Endothelial cell of umbilical vein (primary cell): ENCODE results near the gene LRP5. TPM values are rescaled to one million over a fixed set of nuclear protein-coding genes. Genes with fewer than 3 reads are reported as not detected.
"Not testable (repeated sequence)": the region's sequence is repeated elsewhere in the genome, so short reads cannot be mapped to it uniquely, and the experiment has no call there.

Source experiments
- BruUV-seq: library from RNA; stranded (reverse); fragments of 400-500 nt; replicated peaks from 2 replicates; lab custom pipeline; 2021; lab: Mats Ljungman, UMichigan
- CTCF ChIA-PET: fragments of 300-600, 350-600 bp; sonication (Branson Sonifier 250); formaldehyde crosslinking; loops from one replicate; lab custom pipeline; 2021; ENCODE audit warnings: antibody characterized with exemption, inconsistent platforms; lab: Charles Lee
- POLR2A ChIA-PET: fragments of 300-600, 350-600 bp; sonication (Branson Sonifier 250); formaldehyde crosslinking; loops from one replicate; lab custom pipeline; 2021; ENCODE audit warnings: antibody characterized with exemption, inconsistent platforms; lab: Charles Lee
- DNase-seq: peaks from one replicate; pipeline ENCODE4 v3.0.0-alpha.2; 2011; ENCODE audit warnings: low read depth, low spot score
- FAIRE-seq: peaks from 2 replicates; lab custom pipeline; 2011; peaks lifted over from hg19 to GRCh38; lab: Jason Lieb, UNC
- H2AFZ ChIP-seq: 2 replicates; pipeline ENCODE4 v1.6.0; 2012; ENCODE audit warnings: low read depth, low read length, control low read depth, inconsistent platforms
- H3K27ac ChIP-seq: 2 replicates; pipeline ENCODE4 v1.5.1; 2011; ENCODE audit warnings: low read depth, mild to moderate bottlenecking, control low read depth, low read length, moderate library complexity; ENCODE audit not compliant: insufficient read depth
- H3K27me3 ChIP-seq, 2 experiments: 2 replicates each; pipeline versions ENCODE4 v1.6.0 to v1.6.1; 2011; ENCODE audit warnings: low read length in 2 of 2, mixed read lengths in 1 of 2; ENCODE audit not compliant: control insufficient read depth in 2 of 2, insufficient read depth in 2 of 2
- H3K36me3 ChIP-seq, 2 experiments: 2 replicates in 1 of 2; 3 replicates in 1 of 2; pipeline ENCODE4 v1.5.1; 2011; ENCODE audit warnings: low read length in 2 of 2, mild to moderate bottlenecking in 1 of 2, moderate library complexity in 1 of 2; ENCODE audit not compliant: control insufficient read depth in 2 of 2, insufficient read depth in 2 of 2; ENCODE audit errors: extremely low read depth in 1 of 2
- H3K4me1 ChIP-seq: 3 replicates; pipeline ENCODE4 v1.5.1; 2011; ENCODE audit warnings: mild to moderate bottlenecking, low read length; ENCODE audit not compliant: control insufficient read depth, insufficient read depth; ENCODE audit errors: extremely low read depth
- H3K4me2 ChIP-seq: 2 replicates; pipeline ENCODE4 v1.6.1; 2011; ENCODE audit warnings: low read length, control low read depth, mixed read lengths; ENCODE audit not compliant: insufficient read depth
- H3K4me3 ChIP-seq, 3 experiments: fragments of 200-600 bp in 1 of 3; sonication (generic), shearing (Covaris generic) in 1 of 3; replicated peaks in 1 of 3; 2 replicates each; pipeline ENCODE4 v1.5.1; 2011 to 2016; ENCODE audit warnings: control low read depth in 3 of 3, low read length in 3 of 3, mild to moderate bottlenecking in 2 of 3, inconsistent platforms in 1 of 3, low read depth in 1 of 3, moderate library complexity in 1 of 3; ENCODE audit not compliant: insufficient read depth in 1 of 3
- H3K79me2 ChIP-seq: 2 replicates; pipeline ENCODE4 v1.6.0; 2012; ENCODE audit warnings: low read length, inconsistent platforms; ENCODE audit not compliant: control insufficient read depth, insufficient read depth
- H3K9ac ChIP-seq: replicated peaks from 2 replicates; pipeline ENCODE3; 2011; ENCODE audit warnings: low read length, control low read depth; ENCODE audit not compliant: insufficient read depth; ENCODE audit errors: extremely low read depth
- H3K9me1 ChIP-seq: replicated peaks from 3 replicates; pipeline ENCODE4 v1.6.0; 2011; ENCODE audit warnings: mild to moderate bottlenecking, low read length; ENCODE audit not compliant: control insufficient read depth, insufficient read depth; ENCODE audit errors: extremely low read depth
- H3K9me3 ChIP-seq: replicated peaks from 2 replicates; pipeline ENCODE4 v1.5.1; 2012; ENCODE audit warnings: low read length, inconsistent platforms; ENCODE audit not compliant: control insufficient read depth, insufficient read depth
- H4K20me1 ChIP-seq: replicated peaks from 2 replicates; pipeline ENCODE3; 2011; ENCODE audit warnings: mild to moderate bottlenecking, low read length; ENCODE audit not compliant: control insufficient read depth, insufficient read depth; ENCODE audit errors: extremely low read depth
- CTCF ChIP-seq, 2 donors: IDR thresholded peaks; 1 replicate in 1 of 2; 2 replicates in 1 of 2; pipeline ENCODE4 v1.5.1; 2011; ENCODE audit warnings: low read length in 2 of 2, mild to moderate bottlenecking in 2 of 2, moderate library complexity in 2 of 2, control low read depth in 1 of 2, inconsistent platforms in 1 of 2, low read depth in 1 of 2; ENCODE audit not compliant: insufficient read depth in 1 of 2; ENCODE audit errors: extremely low read depth in 1 of 2
- EZH2 ChIP-seq: IDR thresholded peaks from 2 replicates; pipeline ENCODE4 v1.6.1; 2012; ENCODE audit warnings: borderline replicate concordance, low read depth, mild to moderate bottlenecking, moderate library complexity, low read length, inconsistent platforms; ENCODE audit not compliant: severe bottlenecking
- FOS ChIP-seq: IDR thresholded peaks from 2 replicates; pipeline ENCODE4 v1.6.1; 2011; ENCODE audit warnings: mild to moderate bottlenecking, low read length, moderate library complexity, borderline replicate concordance; ENCODE audit not compliant: insufficient read depth
- GATA2 ChIP-seq: IDR thresholded peaks from 2 replicates; pipeline ENCODE4 v1.7.0; 2011; ENCODE audit warnings: low read depth, mild to moderate bottlenecking, moderate library complexity, mixed read lengths, low read length; ENCODE audit not compliant: insufficient read length, insufficient read depth
- JUN ChIP-seq: IDR thresholded peaks from 2 replicates; pipeline ENCODE4 v1.6.1; 2011; ENCODE audit warnings: borderline replicate concordance, low read depth; ENCODE audit not compliant: insufficient read length, insufficient read depth
- MAX ChIP-seq: IDR thresholded peaks from 2 replicates; pipeline ENCODE4 v1.6.1; 2011; ENCODE audit not compliant: insufficient read depth, insufficient read length
- MYC ChIP-seq: IDR thresholded peaks from one replicate; pipeline ENCODE4 v1.6.1; 2011; ENCODE audit warnings: mild to moderate bottlenecking, low read depth, low read length
- POLR2A ChIP-seq: IDR thresholded peaks from 2 replicates; pipeline ENCODE4 v1.6.1; 2012; ENCODE audit warnings: low read depth, mild to moderate bottlenecking, control low read depth, low read length
- POLR2AphosphoS5 ChIP-seq: IDR thresholded peaks from 2 replicates; pipeline ENCODE4 v1.6.1; 2012; ENCODE audit warnings: low read depth, mild to moderate bottlenecking, control low read depth, low read length, moderate library complexity; ENCODE audit not compliant: insufficient read depth
- dilution Hi-C: fragments of 300-500 bp; cut with MboI; formaldehyde crosslinking; loops from one replicate; pipeline ENCODE4 v1.15.0; 2019; ENCODE audit warnings: low sequenced_read_pairs; ENCODE audit not compliant: extremely low pct_ligation_motif_present
- intact Hi-C: fragments of 100-400 bp; cut with micrococcal nuclease; formaldehyde crosslinking; loops from one replicate; pipeline ENCODE4 v1.10.0; 2022
- polyA plus RNA-seq, 4 experiments: library from polyadenylated mRNA; depleted of rRNA in 3 of 4; stranded (reverse) in 3 of 4; unstranded in 1 of 4; fragments of >200 nt; gene quantifications; 2 replicates each; pipeline versions ENCODE4 v1.2.1 to v1.2.3, GENCODE V29; 2011 to 2012; ENCODE audit warnings: missing spikeins in 1 of 4
- total RNA-seq: library from RNA; stranded (reverse); gene quantifications from 2 replicates; pipeline ENCODE4 v1.2.3, GENCODE V29; 2021

Gene LRP5
- total and polyA plus RNA-seq, 2 donors (not counting 3 experiments of a cell fraction or from before 2014, with no cell fraction given), result 35.1 to 51.8 TPM

DNA sequence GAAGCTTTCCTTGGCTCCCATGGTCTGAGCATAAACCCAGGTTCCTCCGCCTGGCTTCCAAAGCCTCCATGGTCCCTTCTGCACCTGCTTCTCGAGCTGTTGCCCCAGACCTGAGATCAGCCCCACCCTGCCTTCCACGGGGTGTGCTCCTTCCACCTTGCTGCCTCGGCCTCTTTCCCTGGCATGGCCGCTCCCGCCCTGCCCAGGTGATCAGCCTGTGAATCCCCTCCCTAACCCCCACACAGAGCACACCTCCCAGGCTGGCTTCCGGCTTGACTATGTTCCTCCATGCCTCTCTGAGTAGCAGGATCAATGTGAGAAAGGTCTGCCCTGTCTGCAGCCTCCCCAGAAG is 145.5 kb downstream of the LRP5 start:
- Histone ChIP-seq H3K4me3 (no peak overlapping the region), H3K4me1 (peaks cover 12% of the 10 kb centered on the region), H3K9me1 (no peaks in the 10 kb centered on the region), H3K4me2 (no peak overlapping the region), H3K27me3 (peaks cover 0 to 3% of the 10 kb centered on the region in 2 experiments), H3K9ac (no peak overlapping the region), H2AFZ (no peak overlapping the region), H3K9me3 (no peaks in the 10 kb centered on the region), H4K20me1 (peaks cover 9% of the 10 kb centered on the region), H3K79me2 (peaks cover 22% of the 10 kb centered on the region), H3K27ac (no peak overlapping the region), H3K36me3 (no peaks in the 10 kb centered on the region)
- intact Hi-C loops (no loop called here), dilution Hi-C loops (no loop called here)
- no peak for DNase-seq
- ChIA-PET POLR2A (no interaction called here), CTCF (no interaction called here)
- no TSS peak for BruUV-seq
- FAIRE-seq, result no peak
- TF ChIP-seq FOS (no peak), JUN (no peak), GATA2 (no peak), MYC (no peak), POLR2AphosphoS5 (no peak), CTCF (IDR thresholded peaks at IDR 0.05; ENCODE audit: extremely low read depth in 1 of 2, insufficient read depth in 1 of 2, low read depth in 1 of 2, low read length in 2 of 2) (no peak), EZH2 (no peak), POLR2A (no peak), MAX (no peak)

GRCh38 chr11:68458340-68458739 is 145.9 kb downstream of the LRP5 start:
- DNase-seq, BruUV-seq, H3K27me3 ChIP-seq, H3K9me1 ChIP-seq, H2AFZ ChIP-seq, POLR2A ChIA-PET, dilution Hi-C loops, H3K36me3 ChIP-seq, H3K9me3 ChIP-seq, H3K27ac ChIP-seq, CTCF ChIA-PET, FAIRE-seq, H3K4me3 ChIP-seq, intact Hi-C loops, H3K4me2 ChIP-seq, H3K9ac ChIP-seq: not testable (repeated sequence)
- peaks cover 11% of the 10 kb centered on the region for H4K20me1 ChIP-seq
- peaks cover 17% of the 10 kb centered on the region for H3K4me1 ChIP-seq
- peaks cover 27% of the 10 kb centered on the region for H3K79me2 ChIP-seq
